GM23338 (cell line): Measurements from ENCODE around the gene YPEL2. TPM values are rescaled to one million over a fixed set of nuclear protein-coding genes. Genes with fewer than 3 reads are reported as not detected.

Source experiments
- ATAC-seq: fragments of 200-7000 bp; cut with Tn5 transposase; 3 replicates; pipeline ENCODE4 v1.9.1; 2020
- DNase-seq: peaks from one replicate; pipeline ENCODE4 v3.0.0-alpha.2; 2015; ENCODE audit warnings: low spot score
- H2AFZ ChIP-seq: fragments of 200-600 bp; sonication (generic); 2 replicates; pipeline ENCODE4 v1.8.0; 2016; ENCODE audit warnings: antibody characterized with exemption, mild to moderate bottlenecking, moderate library complexity
- H3F3A ChIP-seq: fragments of 200-600 bp; sonication (generic); replicated peaks from 2 replicates; pipeline ENCODE4 v1.8.0; 2017; ENCODE audit warnings: antibody characterized with exemption, mixed run types, low read depth
- H3K27ac ChIP-seq: fragments of 200-600 bp; sonication (generic); 2 replicates; pipeline ENCODE4 v1.6.1; 2016; ENCODE audit warnings: low read depth
- H3K27me3 ChIP-seq: fragments of 200-600 bp; sonication (generic); 2 replicates; pipeline ENCODE4 v1.8.0; 2016; ENCODE audit warnings: mild to moderate bottlenecking, mixed run types, moderate library complexity; ENCODE audit not compliant: insufficient read depth
- H3K36me3 ChIP-seq: fragments of 200-600 bp; sonication (generic); 2 replicates; pipeline ENCODE4 v1.8.0; 2016; ENCODE audit warnings: mild to moderate bottlenecking; ENCODE audit not compliant: insufficient read depth
- H3K4me1 ChIP-seq: fragments of 200-600 bp; sonication (generic); 2 replicates; pipeline ENCODE4 v1.8.0; 2016; ENCODE audit warnings: mild to moderate bottlenecking, moderate library complexity; ENCODE audit not compliant: insufficient read depth
- H3K4me2 ChIP-seq: fragments of 200-600 bp; sonication (generic); 2 replicates; pipeline ENCODE4 v1.7.1; 2017; ENCODE audit warnings: mixed run types
- H3K4me3 ChIP-seq: fragments of 200-600 bp; sonication (generic); 2 replicates; pipeline ENCODE4 v1.6.1; 2016; ENCODE audit warnings: mixed run types
- H3K79me2 ChIP-seq: fragments of 200-600 bp; sonication (generic); replicated peaks from 2 replicates; pipeline ENCODE4 v1.8.0; 2017; ENCODE audit warnings: mild to moderate bottlenecking; ENCODE audit not compliant: insufficient read depth
- H3K9me2 ChIP-seq: fragments of 200-600 bp; sonication (generic); 2 replicates; pipeline ENCODE4 v1.8.0; 2017; ENCODE audit not compliant: insufficient read depth
- H4K20me1 ChIP-seq: fragments of 200-600 bp; sonication (generic); replicated peaks from 2 replicates; pipeline ENCODE4 v1.8.0; 2017; ENCODE audit warnings: mild to moderate bottlenecking; ENCODE audit not compliant: insufficient read depth
- H3K27ac Mint-ChIP-seq: 2 replicates; pipeline ENCODE4 v1.8.0; 2020; ENCODE audit warnings: inconsistent platforms, mild to moderate bottlenecking, moderate library complexity, mixed read lengths
- H3K27me3 Mint-ChIP-seq: 3 replicates; pipeline ENCODE4 v1.8.0; 2022; ENCODE audit warnings: low read depth, mild to moderate bottlenecking, moderate library complexity, mixed read lengths, inconsistent platforms; ENCODE audit not compliant: insufficient read depth, poor library complexity
- H3K36me3 Mint-ChIP-seq: 3 replicates; pipeline ENCODE4 v1.8.0; 2021; ENCODE audit warnings: low read depth, mild to moderate bottlenecking, inconsistent platforms, moderate library complexity, mixed read lengths
- H3K4me1 Mint-ChIP-seq: 3 replicates; pipeline ENCODE4 v1.8.0; 2020; ENCODE audit warnings: mild to moderate bottlenecking, inconsistent platforms, mixed read lengths
- H3K4me3 Mint-ChIP-seq: 3 replicates; pipeline ENCODE4 v1.8.0; 2021; ENCODE audit warnings: moderate library complexity, mild to moderate bottlenecking, inconsistent platforms, mixed read lengths
- H3K9me3 Mint-ChIP-seq: 3 replicates; pipeline ENCODE4 v1.8.0; 2020; ENCODE audit warnings: moderate library complexity, mild to moderate bottlenecking, inconsistent platforms, mixed read lengths
- CREB1 ChIP-seq: fragments of 250-450 bp; sonication (Bioruptor Pico); IDR thresholded peaks from 2 replicates; pipeline ENCODE4 v1.5.0; 2020; ENCODE audit warnings: low read depth, mild to moderate bottlenecking, moderate library complexity
- CTCF ChIP-seq, 2 experiments: fragments of 200-600 bp in 1 of 2; sonication (generic) in 1 of 2; conservative IDR thresholded peaks; 2 replicates each; pipeline versions ENCODE4 v1.5.1 to v1.6.1; 2016 to 2017; ENCODE audit warnings: antibody characterized with exemption in 2 of 2, low read depth in 2 of 2, mild to moderate bottlenecking in 2 of 2, moderate library complexity in 1 of 2
- EZH2 ChIP-seq: fragments of 200-600 bp; sonication (generic); IDR thresholded peaks from one replicate; pipeline ENCODE4 v1.8.0; 2017; ENCODE audit warnings: antibody characterized with exemption, mild to moderate bottlenecking, low read depth; ENCODE audit not compliant: unreplicated experiment
- EZH2phosphoT487 ChIP-seq: fragments of 200-600 bp; sonication (generic); IDR thresholded peaks from one replicate; pipeline ENCODE4 v1.8.1; 2018; ENCODE audit warnings: antibody characterized with exemption; ENCODE audit not compliant: unreplicated experiment
- JUNB ChIP-seq: IDR thresholded peaks from one replicate; pipeline ENCODE4 v1.6.1; 2016; ENCODE audit warnings: antibody characterized with exemption; ENCODE audit not compliant: unreplicated experiment
- NANOG ChIP-seq: IDR thresholded peaks from 2 replicates; pipeline ENCODE4 v1.6.1; 2016; ENCODE audit warnings: antibody characterized with exemption, borderline replicate concordance
- POLR2AphosphoS5 ChIP-seq: IDR thresholded peaks from 2 replicates; pipeline ENCODE4 v1.6.1; 2016; ENCODE audit warnings: antibody characterized with exemption, low read depth
- REST ChIP-seq: IDR thresholded peaks from one replicate; pipeline ENCODE4 v1.6.1; 2018; ENCODE audit warnings: antibody characterized with exemption; ENCODE audit not compliant: unreplicated experiment
- STAT1 ChIP-seq: IDR thresholded peaks from one replicate; pipeline ENCODE4 v1.6.1; 2016; ENCODE audit warnings: antibody characterized with exemption; ENCODE audit not compliant: unreplicated experiment
- ZNF114 ChIP-seq: fragments of 250-450 bp; sonication (Bioruptor Pico); IDR thresholded peaks from 2 replicates; pipeline ENCODE4 v1.5.0; 2020; ENCODE audit warnings: mild to moderate bottlenecking, moderate library complexity
- ZNF331 ChIP-seq: fragments of 250-450 bp; sonication (Bioruptor Pico); IDR thresholded peaks from 2 replicates; pipeline ENCODE4 v1.5.0; 2020; ENCODE audit warnings: low read depth, mild to moderate bottlenecking, moderate library complexity
- polyA plus RNA-seq: library from polyadenylated mRNA; unstranded; fragments of >200 nt; fragmentation: Nextera tagmentation; extraction: Ambion mirVana; gene quantifications from 2 replicates; pipeline ENCODE4 v1.2.1, GENCODE V29; 2016
- total RNA-seq: library from RNA; depleted of rRNA; stranded (reverse); fragments of >200 nt; shearing (Covaris generic); gene quantifications from 2 replicates; pipeline ENCODE4 v1.2.3, GENCODE V29; 2014
- TF ChIP-seq, protein P1 (sequence below): fragments of 250-450 bp; sonication (Bioruptor Pico); IDR thresholded peaks from 2 replicates; pipeline ENCODE4 v1.5.0; 2020; ENCODE audit warnings: mild to moderate bottlenecking, moderate library complexity
- TF ChIP-seq, protein P2 (sequence below): IDR thresholded peaks from 2 replicates; pipeline ENCODE4 v1.6.1; 2016; ENCODE audit warnings: antibody characterized with exemption

YPEL2 gene
- total and polyA plus RNA-seq, 2 experiments from 2014 or later, result 4.1 to 5.2 TPM

- no peaks in the 10 kb centered on the region for H3K36me3 ChIP-seq
- no peak for DNase-seq
These were observed 68.5 kb downstream of the YPEL2 start for GRCh38 chr17:59399914-59400313.

More at GRCh38 chr17:59399914-59400313, 68.5 kb downstream of the YPEL2 start:
- no peak overlapping the region for H3K27ac ChIP-seq
- peaks cover 7% of the 10 kb centered on the region for H3K9me3 Mint-ChIP-seq
- no peak overlapping the region for H3K4me2 ChIP-seq
- H3K79me2 ChIP-seq, result no peaks in the 10 kb centered on the region
- no peak overlapping the region for H3K4me3 ChIP-seq
- H3F3A ChIP-seq, result no peaks in the 10 kb centered on the region
- peaks cover 10% of the 10 kb centered on the region for H3K27me3 Mint-ChIP-seq
- no peak for TF ChIP-seq STAT1
- TF ChIP-seq, protein P1, sequence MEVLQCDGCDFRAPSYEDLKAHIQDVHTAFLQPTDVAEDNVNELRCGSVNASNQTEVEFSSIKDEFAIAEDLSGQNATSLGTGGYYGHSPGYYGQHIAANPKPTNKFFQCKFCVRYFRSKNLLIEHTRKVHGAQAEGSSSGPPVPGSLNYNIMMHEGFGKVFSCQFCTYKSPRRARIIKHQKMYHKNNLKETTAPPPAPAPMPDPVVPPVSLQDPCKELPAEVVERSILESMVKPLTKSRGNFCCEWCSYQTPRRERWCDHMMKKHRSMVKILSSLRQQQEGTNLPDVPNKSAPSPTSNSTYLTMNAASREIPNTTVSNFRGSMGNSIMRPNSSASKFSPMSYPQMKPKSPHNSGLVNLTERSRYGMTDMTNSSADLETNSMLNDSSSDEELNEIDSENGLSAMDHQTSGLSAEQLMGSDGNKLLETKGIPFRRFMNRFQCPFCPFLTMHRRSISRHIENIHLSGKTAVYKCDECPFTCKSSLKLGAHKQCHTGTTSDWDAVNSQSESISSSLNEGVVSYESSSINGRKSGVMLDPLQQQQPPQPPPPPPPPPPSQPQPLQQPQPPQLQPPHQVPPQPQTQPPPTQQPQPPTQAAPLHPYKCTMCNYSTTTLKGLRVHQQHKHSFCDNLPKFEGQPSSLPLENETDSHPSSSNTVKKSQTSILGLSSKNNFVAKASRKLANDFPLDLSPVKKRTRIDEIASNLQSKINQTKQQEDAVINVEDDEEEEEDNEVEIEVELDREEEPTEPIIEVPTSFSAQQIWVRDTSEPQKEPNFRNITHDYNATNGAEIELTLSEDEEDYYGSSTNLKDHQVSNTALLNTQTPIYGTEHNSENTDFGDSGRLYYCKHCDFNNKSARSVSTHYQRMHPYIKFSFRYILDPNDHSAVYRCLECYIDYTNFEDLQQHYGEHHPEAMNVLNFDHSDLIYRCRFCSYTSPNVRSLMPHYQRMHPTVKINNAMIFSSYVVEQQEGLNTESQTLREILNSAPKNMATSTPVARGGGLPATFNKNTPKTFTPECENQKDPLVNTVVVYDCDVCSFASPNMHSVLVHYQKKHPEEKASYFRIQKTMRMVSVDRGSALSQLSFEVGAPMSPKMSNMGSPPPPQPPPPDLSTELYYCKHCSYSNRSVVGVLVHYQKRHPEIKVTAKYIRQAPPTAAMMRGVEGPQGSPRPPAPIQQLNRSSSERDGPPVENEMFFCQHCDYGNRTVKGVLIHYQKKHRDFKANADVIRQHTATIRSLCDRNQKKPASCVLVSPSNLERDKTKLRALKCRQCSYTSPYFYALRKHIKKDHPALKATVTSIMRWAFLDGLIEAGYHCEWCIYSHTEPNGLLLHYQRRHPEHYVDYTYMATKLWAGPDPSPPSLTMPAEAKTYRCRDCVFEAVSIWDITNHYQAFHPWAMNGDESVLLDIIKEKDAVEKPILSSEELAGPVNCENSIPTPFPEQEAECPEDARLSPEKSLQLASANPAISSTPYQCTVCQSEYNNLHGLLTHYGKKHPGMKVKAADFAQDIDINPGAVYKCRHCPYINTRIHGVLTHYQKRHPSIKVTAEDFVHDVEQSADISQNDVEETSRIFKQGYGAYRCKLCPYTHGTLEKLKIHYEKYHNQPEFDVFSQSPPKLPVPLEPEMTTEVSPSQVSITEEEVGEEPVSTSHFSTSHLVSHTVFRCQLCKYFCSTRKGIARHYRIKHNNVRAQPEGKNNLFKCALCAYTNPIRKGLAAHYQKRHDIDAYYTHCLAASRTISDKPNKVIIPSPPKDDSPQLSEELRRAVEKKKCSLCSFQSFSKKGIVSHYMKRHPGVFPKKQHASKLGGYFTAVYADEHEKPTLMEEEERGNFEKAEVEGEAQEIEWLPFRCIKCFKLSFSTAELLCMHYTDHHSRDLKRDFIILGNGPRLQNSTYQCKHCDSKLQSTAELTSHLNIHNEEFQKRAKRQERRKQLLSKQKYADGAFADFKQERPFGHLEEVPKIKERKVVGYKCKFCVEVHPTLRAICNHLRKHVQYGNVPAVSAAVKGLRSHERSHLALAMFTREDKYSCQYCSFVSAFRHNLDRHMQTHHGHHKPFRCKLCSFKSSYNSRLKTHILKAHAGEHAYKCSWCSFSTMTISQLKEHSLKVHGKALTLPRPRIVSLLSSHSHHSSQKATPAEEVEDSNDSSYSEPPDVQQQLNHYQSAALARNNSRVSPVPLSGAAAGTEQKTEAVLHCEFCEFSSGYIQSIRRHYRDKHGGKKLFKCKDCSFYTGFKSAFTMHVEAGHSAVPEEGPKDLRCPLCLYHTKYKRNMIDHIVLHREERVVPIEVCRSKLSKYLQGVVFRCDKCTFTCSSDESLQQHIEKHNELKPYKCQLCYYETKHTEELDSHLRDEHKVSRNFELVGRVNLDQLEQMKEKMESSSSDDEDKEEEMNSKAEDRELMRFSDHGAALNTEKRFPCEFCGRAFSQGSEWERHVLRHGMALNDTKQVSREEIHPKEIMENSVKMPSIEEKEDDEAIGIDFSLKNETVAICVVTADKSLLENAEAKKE, result no peak
- TF ChIP-seq EZH2, result no peak
- TF ChIP-seq ZNF331 (CRISPR knock-in tag), result no peak
- TF ChIP-seq, protein P2, sequence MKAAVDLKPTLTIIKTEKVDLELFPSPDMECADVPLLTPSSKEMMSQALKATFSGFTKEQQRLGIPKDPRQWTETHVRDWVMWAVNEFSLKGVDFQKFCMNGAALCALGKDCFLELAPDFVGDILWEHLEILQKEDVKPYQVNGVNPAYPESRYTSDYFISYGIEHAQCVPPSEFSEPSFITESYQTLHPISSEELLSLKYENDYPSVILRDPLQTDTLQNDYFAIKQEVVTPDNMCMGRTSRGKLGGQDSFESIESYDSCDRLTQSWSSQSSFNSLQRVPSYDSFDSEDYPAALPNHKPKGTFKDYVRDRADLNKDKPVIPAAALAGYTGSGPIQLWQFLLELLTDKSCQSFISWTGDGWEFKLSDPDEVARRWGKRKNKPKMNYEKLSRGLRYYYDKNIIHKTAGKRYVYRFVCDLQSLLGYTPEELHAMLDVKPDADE, result no peak
- no peak for TF ChIP-seq CREB1 (CRISPR knock-in tag)
- no peak for TF ChIP-seq EZH2phosphoT487
- TF ChIP-seq ZNF114, result no peak
- TF ChIP-seq JUNB, result no peak
- no peak for TF ChIP-seq POLR2AphosphoS5
- no peak for TF ChIP-seq REST
- no peak for TF ChIP-seq NANOG
- no peak for TF ChIP-seq CTCF (conservative IDR thresholded peaks at IDR 0.05; ENCODE audit: low read depth in 2 of 2)
- H3K9me2 ChIP-seq, result no peaks in the 10 kb centered on the region
- no peaks in the 10 kb centered on the region for H3K4me1 ChIP-seq
- no peaks in the 10 kb centered on the region for H3K27me3 ChIP-seq
- no peak for ATAC-seq
- H2AFZ ChIP-seq, result no peak overlapping the region
- no peaks in the 10 kb centered on the region; the same call in 1 of the 3 replicates for H3K4me1 Mint-ChIP-seq
- no peak overlapping the region for H3K27ac Mint-ChIP-seq
- H3K36me3 Mint-ChIP-seq, result peaks cover 18% of the 10 kb centered on the region
- no peak overlapping the region for H3K4me3 Mint-ChIP-seq
- H4K20me1 ChIP-seq, result no peaks in the 10 kb centered on the region
